ENCODE data around the gene ZFP57. TPM values are rescaled to one million over a fixed set of nuclear protein-coding genes. Genes with fewer than 3 reads are reported as not detected.

The ZFP57 gene
- total RNA-seq, 4 donors from 2014 or later: 0.23 to 6.2 (median 1.2) TPM; not detected in 1

GRCh38 chr6:29653452-29654038 is 27.4 kb downstream of the ZFP57 start:
- Histone ChIP-seq H3K27ac (replicated peaks in 1 of 4) (no peak overlapping the region), H3K9me3 (no peaks in the 10 kb centered on the region), H3K36me3 (no peaks in the 10 kb centered on the region), H3K27me3 (no peaks in the 10 kb centered on the region), H3K4me1 (peaks cover 26 to 48% (median 40%) of the 10 kb centered on the region in 4 donors), H3K4me3 (no peak overlapping the region)
- peak; percentile 73 to 81 (median 78) for TF ChIP-seq CTCF (IDR thresholded peaks at IDR 0.05)
- TF ChIP-seq EP300 (IDR thresholded peaks at IDR 0.05): no peak
- DNase-seq (ENCODE audit: extremely low spot score): no peak
- 10% methylated on average over 8 of the region's 8 CpGs for WGBS
- intact Hi-C loops (cut with DNase I): loop anchor here (10.0 kb wide), 1 partner anchor 71 kb away; the partner anchor contains the start of gene HLA-F

- Histone ChIP-seq H3K4me1 (peaks cover 26 to 48% (median 40%) of the 10 kb centered on the region in 4 donors), H3K9me3 (no peaks in the 10 kb centered on the region), H3K4me3 (no peak overlapping the region), H3K36me3 (no peaks in the 10 kb centered on the region), H3K27me3 (no peaks in the 10 kb centered on the region), H3K27ac (replicated peaks in 1 of 4) (no peak overlapping the region)
- intact Hi-C loops (cut with DNase I): loop anchor here (10.0 kb wide), 1 partner anchor 73 kb away; the partner anchor contains the start of gene HLA-F
- no peak for DNase-seq (ENCODE audit: extremely low spot score)
- 90% methylated on average over 10 of the region's 10 CpGs for WGBS
- no peak for TF ChIP-seq POLR2AphosphoS5 (IDR thresholded peaks at IDR 0.05)
- no peak for TF ChIP-seq EP300 (IDR thresholded peaks at IDR 0.05)
- TF ChIP-seq CTCF (IDR thresholded peaks at IDR 0.05): no peak
- TF ChIP-seq POLR2A (IDR thresholded peaks at IDR 0.05; ENCODE audit: low read depth): no peak
Observed at GRCh38 chr6:29652198-29652584, 28.8 kb downstream of the ZFP57 start.

- Histone ChIP-seq H3K27ac (replicated peaks in 1 of 4) (no peak overlapping the region), H3K4me3 (no peak overlapping the region), H3K4me1 (peaks cover 24 to 44% (median 38%) of the 10 kb centered on the region in 4 donors), H3K27me3 (no peaks in the 10 kb centered on the region), H3K36me3 (no peaks in the 10 kb centered on the region), H3K9me3 (no peaks in the 10 kb centered on the region)
- intact Hi-C loops (cut with DNase I): loop anchor here (10.0 kb wide), 1 partner anchor 73 kb away; the partner anchor contains the start of gene HLA-F
- 76% methylated on average over 8 of the region's 8 CpGs for WGBS
- no peak for DNase-seq (ENCODE audit: extremely low spot score)
- TF ChIP-seq POLR2A (IDR thresholded peaks at IDR 0.05; ENCODE audit: low read depth) (no peak), CTCF (IDR thresholded peaks at IDR 0.05) (peak; percentile 50 to 69 (median 58)), EP300 (IDR thresholded peaks at IDR 0.05) (no peak)
Observed at GRCh38 chr6:29651413-29652197, 29.3 kb downstream of the ZFP57 start.

- peak overlapping the region; percentile 58 to 69 (median 64) for H3K4me3 ChIP-seq
- H3K4me1 ChIP-seq: peaks cover 10 to 27% (median 22%) of the 10 kb centered on the region in 4 donors
- DNase-seq (ENCODE audit: extremely low spot score): peak; percentile 99
- intact Hi-C loops (cut with DNase I): loop anchor here (10.0 kb wide), 1 partner anchor 75 kb away; the partner anchor contains the start of gene HLA-F
- 8% methylated on average over 22 of the region's 33 CpGs for WGBS
- H3K27me3 ChIP-seq: no peaks in the 10 kb centered on the region
- no peak for TF ChIP-seq EP300 (IDR thresholded peaks at IDR 0.05)
- peak; percentile 92 to 94 for TF ChIP-seq POLR2AphosphoS5 (IDR thresholded peaks at IDR 0.05)
- TF ChIP-seq CTCF (IDR thresholded peaks at IDR 0.05): peak; percentile 88 to 94 (median 94)
- no peak for TF ChIP-seq POLR2A (IDR thresholded peaks at IDR 0.05; ENCODE audit: low read depth)
- no peaks in the 10 kb centered on the region for H3K36me3 ChIP-seq
- H3K9me3 ChIP-seq: no peaks in the 10 kb centered on the region
- H3K27ac ChIP-seq (replicated peaks in 1 of 4): peak overlapping the region; percentile 93 to 98 (median 93)
Observed at GRCh38 chr6:29649701-29650673, 31.0 kb downstream of the ZFP57 start.

Measured in esophagus muscularis mucosa (tissue), 4 donors.